K562 (cell line): ENCODE data around the gene YLPM1. TPM values are rescaled to one million over a fixed set of nuclear protein-coding genes. Genes with fewer than 3 reads are reported as not detected.

ENCODE experiments used
- ADNP ChIP-seq: fragments of 200-800 bp; sonication (Bioruptor generic); IDR thresholded peaks from 2 replicates; pipeline ENCODE4 v1.6.1; 2016; ENCODE audit warnings: missing genetic modification characterization, missing compliant biosample characterization
- ATF1 ChIP-seq, 2 experiments: fragments of 450-650 bp in 1 of 2; IDR thresholded peaks; 2 replicates each; pipeline ENCODE4 v1.6.1; 2016; ENCODE audit warnings: missing compliant biosample characterization in 1 of 2, missing genetic modification characterization in 1 of 2
- ATF3 ChIP-seq, 2 experiments: fragments of 450-650 bp in 1 of 2; sonication (generic) in 1 of 2; formaldehyde crosslinking in 1 of 2; IDR thresholded peaks in 1 of 2; conservative IDR thresholded peaks in 1 of 2; 2 replicates each; pipeline versions ENCODE4 v1.6.1 to v1.8.1; 2016 to 2023; ENCODE audit warnings: mild to moderate bottlenecking in 2 of 2, moderate library complexity in 2 of 2, inconsistent platforms in 1 of 2, missing genetic modification reagents in 1 of 2
- BCLAF1 ChIP-seq, 2 experiments: fragments of 450-650 bp in 1 of 2; IDR thresholded peaks; 2 replicates each; pipeline ENCODE4 v1.6.1; 2011 to 2017; ENCODE audit warnings: low read depth in 2 of 2, antibody characterized with exemption in 1 of 2, borderline replicate concordance in 1 of 2, low read length in 1 of 2, mild to moderate bottlenecking in 1 of 2, mixed read lengths in 1 of 2; ENCODE audit not compliant: control insufficient read depth in 1 of 2
- CAMTA2 ChIP-seq: fragments of 250-450 bp; sonication (Bioruptor Pico); conservative IDR thresholded peaks from 2 replicates; pipeline ENCODE4 v1.5.1; 2022
- CC2D1A ChIP-seq: fragments of 450-650 bp; IDR thresholded peaks from 2 replicates; pipeline ENCODE4 v1.6.1; 2017; ENCODE audit warnings: mild to moderate bottlenecking
- EWSR1 ChIP-seq: fragments of 450-650 bp; IDR thresholded peaks from 2 replicates; pipeline ENCODE4 v1.6.1; 2018; ENCODE audit warnings: borderline replicate concordance, mild to moderate bottlenecking, low read depth, moderate library complexity; ENCODE audit not compliant: partially characterized antibody
- HNRNPH1 ChIP-seq: fragments of 200-400 bp; formaldehyde crosslinking; optimal IDR thresholded peaks from 2 replicates; pipeline ENCODE3; 2017; ENCODE audit warnings: low read depth, mild to moderate bottlenecking, low read length, moderate library complexity
- PTTG1 ChIP-seq: fragments of 450-650 bp; IDR thresholded peaks from 2 replicates; pipeline ENCODE4 v1.6.1; 2016; ENCODE audit warnings: low read depth, mild to moderate bottlenecking, missing genetic modification characterization, missing compliant biosample characterization
- PURB ChIP-seq: sonication (generic); formaldehyde crosslinking; IDR thresholded peaks from 2 replicates; pipeline ENCODE4 v1.9.0; 2021; ENCODE audit warnings: low read depth, mild to moderate bottlenecking, missing genetic modification reagents
- RBM39 ChIP-seq: fragments of 200-400 bp; formaldehyde crosslinking; optimal IDR thresholded peaks from 2 replicates; pipeline ENCODE3; 2018; ENCODE audit warnings: low read depth, low read length
- SETDB1 ChIP-seq: IDR thresholded peaks from one replicate; pipeline ENCODE4 v1.6.1; 2012; ENCODE audit warnings: low read length, control low read depth, inconsistent platforms
- SIN3B ChIP-seq: fragments of 450-650 bp; IDR thresholded peaks from 2 replicates; pipeline ENCODE4 v1.6.1; 2017; ENCODE audit warnings: low read depth, mild to moderate bottlenecking, moderate library complexity
- SMAD1 ChIP-seq: fragments of 150-350 bp; IDR thresholded peaks from 2 replicates; pipeline ENCODE4 v1.6.1; 2014; ENCODE audit warnings: low read length, low read depth; ENCODE audit not compliant: partially characterized antibody
- TCF7 ChIP-seq: sonication (generic); IDR thresholded peaks from 2 replicates; pipeline ENCODE4 v1.6.1; 2016; ENCODE audit warnings: antibody characterized with exemption, borderline replicate concordance
- ZBTB7A ChIP-seq: IDR thresholded peaks from 2 replicates; pipeline ENCODE4 v1.6.1; 2011; ENCODE audit warnings: low read depth, mild to moderate bottlenecking, low read length, moderate library complexity, borderline replicate concordance; ENCODE audit not compliant: control insufficient read depth
- ZC3H11A ChIP-seq: IDR thresholded peaks from 2 replicates; pipeline ENCODE4 v1.6.1; 2012; ENCODE audit warnings: low read depth, low read length, improper control_type of control experiment
- ZFX ChIP-seq: sonication (generic); formaldehyde crosslinking; IDR thresholded peaks from 2 replicates; pipeline ENCODE4 v1.8.0; 2022; ENCODE audit warnings: mild to moderate bottlenecking, missing genetic modification reagents, moderate library complexity
- ZNF436 ChIP-seq: fragments of 250-450, 450-650 bp; sonication (Bioruptor Pico); formaldehyde crosslinking; IDR thresholded peaks from 2 replicates; pipeline ENCODE4 v1.7.0; 2020; ENCODE audit warnings: mild to moderate bottlenecking
- ZNF507 ChIP-seq: conservative IDR thresholded peaks from 2 replicates; pipeline ENCODE4 v1.6.1; 2017; ENCODE audit warnings: missing genetic modification characterization, missing compliant biosample characterization
- ZNF584 ChIP-seq: fragments of 200-800 bp; sonication (Bioruptor generic); IDR thresholded peaks from 2 replicates; pipeline ENCODE4 v1.6.1; 2016; ENCODE audit warnings: low read depth, mild to moderate bottlenecking, missing genetic modification characterization, missing compliant biosample characterization
- polyA plus RNA-seq, 8 experiments: library from polyadenylated mRNA; depleted of rRNA in 4 of 8; stranded (reverse) in 5 of 8; unstranded in 3 of 8; fragments of >200 nt; fragmentation: Nextera tagmentation in 2 of 8; fragmentation: Illumina TruSeq in 1 of 8; extraction: Ambion mirVana in 2 of 8; extraction: Trizol in 1 of 8; gene quantifications; 2 replicates each; pipeline versions ENCODE4 v1.2.1 to v1.2.3, GENCODE V29; 2011 to 2014; ENCODE audit warnings: inconsistent platforms in 1 of 8, missing spikeins in 1 of 8
- total RNA-seq, 7 experiments: library from RNA; depleted of rRNA in 6 of 7; stranded (reverse); fragments of >200 nt in 6 of 7; fragmentation: Illumina TruSeq in 2 of 7; extraction: Trizol in 2 of 7; gene quantifications; 2 replicates each; pipeline versions ENCODE4 v1.2.1 to v1.2.3, GENCODE V29; 2011 to 2021; ENCODE audit warnings: low replicate concordance in 1 of 7
- TF ChIP-seq, protein P1 (sequence below): sonication (generic); formaldehyde crosslinking; IDR thresholded peaks from 2 replicates; pipeline ENCODE4 v1.8.1; 2022; ENCODE audit warnings: missing genetic modification reagents

Gene YLPM1
- total and polyA plus RNA-seq, 9 of the 15 experiments (the other 6 are each of a cell fraction or from before 2014, with no cell fraction given): 7.2 to 32.7 (median 14.6) TPM

DNA sequence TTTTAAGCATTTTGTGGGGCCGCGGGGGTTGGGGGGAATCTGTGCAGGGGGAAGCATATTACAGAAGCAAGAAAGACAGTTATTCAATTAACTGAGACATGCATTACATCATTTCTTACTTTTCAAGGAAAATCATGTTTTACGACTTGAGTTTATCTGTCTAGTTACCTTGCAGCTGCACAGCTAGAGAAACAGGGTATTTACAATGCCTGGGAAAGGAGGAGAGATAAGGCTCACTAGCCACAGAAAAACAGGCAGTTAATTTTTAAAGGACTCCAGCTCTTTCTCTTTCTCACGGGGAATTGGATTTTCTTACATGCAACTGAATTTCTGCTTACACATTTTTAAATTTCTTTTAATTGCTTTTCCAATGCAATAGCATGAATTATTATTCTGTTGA is 28.0 kb upstream of the YLPM1 start (continued):
- TF ChIP-seq, protein P1, sequence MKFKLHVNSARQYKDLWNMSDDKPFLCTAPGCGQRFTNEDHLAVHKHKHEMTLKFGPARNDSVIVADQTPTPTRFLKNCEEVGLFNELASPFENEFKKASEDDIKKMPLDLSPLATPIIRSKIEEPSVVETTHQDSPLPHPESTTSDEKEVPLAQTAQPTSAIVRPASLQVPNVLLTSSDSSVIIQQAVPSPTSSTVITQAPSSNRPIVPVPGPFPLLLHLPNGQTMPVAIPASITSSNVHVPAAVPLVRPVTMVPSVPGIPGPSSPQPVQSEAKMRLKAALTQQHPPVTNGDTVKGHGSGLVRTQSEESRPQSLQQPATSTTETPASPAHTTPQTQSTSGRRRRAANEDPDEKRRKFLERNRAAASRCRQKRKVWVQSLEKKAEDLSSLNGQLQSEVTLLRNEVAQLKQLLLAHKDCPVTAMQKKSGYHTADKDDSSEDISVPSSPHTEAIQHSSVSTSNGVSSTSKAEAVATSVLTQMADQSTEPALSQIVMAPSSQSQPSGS (CRISPR knock-in tag): no peak
- TF ChIP-seq ZNF436 (CRISPR knock-in tag) (no peak), CC2D1A (no peak), EWSR1 (no peak), ZNF507 (tag) (no peak), SIN3B (no peak), PURB (CRISPR knock-in tag) (no peak), RBM39 (no peak), ZNF584 (no peak), PTTG1 (tag) (no peak), SETDB1 (no peak), TCF7 (no peak), SMAD1 (no peak), ATF3 (IDR thresholded peaks at IDR 0.05) (peak; percentile 82), ATF3 (CRISPR knock-in tag; conservative IDR thresholded peaks at IDR 0.05) (no peak), ZBTB7A (no peak), HNRNPH1 (no peak), ZFX (no peak), ATF1 (CRISPR knock-in tag; IDR thresholded peaks at IDR 0.05) (no peak), ATF1 (tag; IDR thresholded peaks at IDR 0.05) (no peak), ADNP (tag) (no peak), ZC3H11A (no peak), CAMTA2 (CRISPR knock-in tag) (no peak), BCLAF1 (IDR thresholded peaks at IDR 0.05; ENCODE audit: borderline replicate concordance in 1 of 2, control insufficient read depth in 1 of 2, low read depth in 2 of 2, low read length in 1 of 2) (no peak)
